IMR-90 (cell line): ENCODE results near the gene DCAF5. TPM values are rescaled to one million over a fixed set of nuclear protein-coding genes. Genes with fewer than 3 reads are reported as not detected.

ENCODE experiments used
- ATAC-seq: fragments of 200-7000 bp; cut with Tn5 transposase; 2 replicates; pipeline ENCODE4 v1.9.1; 2020; ENCODE audit warnings: low read depth, mild to moderate bottlenecking, moderate library complexity
- BruUV-seq: library from RNA; stranded (reverse); fragments of 400-500 nt; replicated peaks from 2 replicates; lab custom pipeline; 2021; lab: Mats Ljungman, UMichigan
- CTCF ChIA-PET: fragments of 300-600 bp; formaldehyde crosslinking; extraction: SDS; loops from one replicate; lab custom pipeline; 2021; ENCODE audit warnings: antibody characterized with exemption; lab: Yijun Ruan, JAX
- POLR2A ChIA-PET: fragments of 300-600 bp; sonication (Branson Sonifier 250); formaldehyde crosslinking; loops from one replicate; lab custom pipeline; 2022; ENCODE audit warnings: antibody characterized with exemption; ENCODE audit not compliant: unreplicated experiment; lab: Charles Lee
- DNase-seq: peaks from one replicate; pipeline ENCODE4 v3.0.0; 2013
- H2AFZ ChIP-seq: replicated peaks from 2 replicates; pipeline ENCODE3; 2013; ENCODE audit warnings: low read length, mild to moderate bottlenecking; ENCODE audit not compliant: poor library complexity
- H2AK5ac ChIP-seq: 2 replicates; pipeline ENCODE4 v1.6.1; 2013; ENCODE audit warnings: low read depth, low read length, inconsistent platforms
- H2AK9ac ChIP-seq: replicated peaks from 2 replicates; pipeline ENCODE3; 2013; ENCODE audit warnings: mild to moderate bottlenecking, low read depth, low read length, moderate library complexity; ENCODE audit not compliant: poor library complexity
- H2BK120ac ChIP-seq: 2 replicates; pipeline ENCODE4 v1.6.1; 2013; ENCODE audit warnings: low read depth, low read length, inconsistent platforms
- H2BK15ac ChIP-seq: 3 replicates; pipeline ENCODE4 v1.6.1; 2013; ENCODE audit warnings: low read depth, low read length, inconsistent platforms
- H2BK20ac ChIP-seq: 2 replicates; pipeline ENCODE4 v1.6.1; 2013; ENCODE audit warnings: low read depth, mild to moderate bottlenecking, inconsistent platforms, low read length, moderate library complexity
- H2BK5ac ChIP-seq: 2 replicates; pipeline ENCODE4 v1.6.1; 2013; ENCODE audit warnings: mild to moderate bottlenecking, low read depth, low read length, inconsistent platforms; ENCODE audit not compliant: poor library complexity, severe bottlenecking
- H3K14ac ChIP-seq: replicated peaks from 2 replicates; pipeline ENCODE4 v1.6.1; 2013; ENCODE audit warnings: low read depth, low read length, inconsistent platforms
- H3K18ac ChIP-seq: 2 replicates; pipeline ENCODE4 v1.6.1; 2013; ENCODE audit warnings: low read depth, low read length, control low read depth
- H3K23ac ChIP-seq: 2 replicates; pipeline ENCODE4 v1.6.1; 2013; ENCODE audit warnings: low read depth, low read length, inconsistent platforms
- H3K27ac ChIP-seq: 2 replicates; pipeline ENCODE4 v1.5.1; 2013; ENCODE audit warnings: mild to moderate bottlenecking, control low read depth, low read length; ENCODE audit not compliant: insufficient read depth
- H3K27me3 ChIP-seq: 2 replicates; pipeline ENCODE4 v1.6.1; 2013; ENCODE audit warnings: low read length; ENCODE audit not compliant: control insufficient read depth, insufficient read depth
- H3K36me3 ChIP-seq: 2 replicates; pipeline ENCODE4 v1.6.1; 2013; ENCODE audit warnings: low read length, mixed read lengths; ENCODE audit not compliant: control insufficient read depth, insufficient read depth
- H3K4ac ChIP-seq: 2 replicates; pipeline ENCODE4 v1.6.1; 2013; ENCODE audit warnings: low read depth, low read length, inconsistent platforms
- H3K4me1 ChIP-seq: 2 replicates; pipeline ENCODE4 v1.6.1; 2013; ENCODE audit warnings: low read length, mixed read lengths; ENCODE audit not compliant: control insufficient read depth, insufficient read depth
- H3K4me2 ChIP-seq: 2 replicates; pipeline ENCODE4 v1.6.1; 2013; ENCODE audit warnings: low read depth, mild to moderate bottlenecking, control low read depth, low read length, moderate library complexity
- H3K4me3 ChIP-seq: 2 replicates; pipeline ENCODE4 v1.5.1; 2013; ENCODE audit warnings: low read depth, mild to moderate bottlenecking, control low read depth, low read length, moderate library complexity; ENCODE audit not compliant: insufficient read depth
- H3K56ac ChIP-seq: 2 replicates; pipeline ENCODE4 v1.6.1; 2013; ENCODE audit warnings: low read length, inconsistent platforms; ENCODE audit not compliant: insufficient read depth; ENCODE audit errors: extremely low read depth
- H3K79me1 ChIP-seq, 2 experiments: 2 replicates each; pipeline ENCODE4 v1.6.1; 2013; ENCODE audit warnings: low read length in 2 of 2, inconsistent platforms in 1 of 2, low read depth in 1 of 2
- H3K9ac ChIP-seq: 2 replicates; pipeline ENCODE4 v1.6.1; 2013; ENCODE audit warnings: low read depth, low read length, control low read depth
- H3K9me1 ChIP-seq: 2 replicates; pipeline ENCODE4 v1.6.1; 2013; ENCODE audit warnings: low read length, inconsistent platforms; ENCODE audit not compliant: insufficient read depth
- H3K9me3 ChIP-seq: 2 replicates; pipeline ENCODE4 v1.6.1; 2013; ENCODE audit warnings: low read length; ENCODE audit not compliant: control insufficient read depth, insufficient read depth
- H4K20me1 ChIP-seq: 2 replicates; pipeline ENCODE4 v1.6.1; 2013; ENCODE audit warnings: low read length, inconsistent platforms; ENCODE audit not compliant: insufficient read depth
- H4K5ac ChIP-seq: 2 replicates; pipeline ENCODE4 v1.6.1; 2013; ENCODE audit warnings: mild to moderate bottlenecking, low read depth, low read length, control low read depth
- H4K8ac ChIP-seq, 2 experiments: 2 replicates each; pipeline ENCODE4 v1.6.1; 2013; ENCODE audit warnings: low read depth in 2 of 2, low read length in 2 of 2, control low read depth in 1 of 2, inconsistent platforms in 1 of 2
- H4K91ac ChIP-seq: 2 replicates; pipeline ENCODE4 v1.6.1; 2013; ENCODE audit warnings: low read depth, low read length, inconsistent platforms; ENCODE audit not compliant: insufficient read depth
- CEBPB ChIP-seq: IDR thresholded peaks from 2 replicates; pipeline ENCODE4 v1.6.1; 2012; ENCODE audit warnings: low read depth, low read length, improper control_type of control experiment
- MAFK ChIP-seq: IDR thresholded peaks from 2 replicates; pipeline ENCODE4 v1.6.1; 2012; ENCODE audit warnings: low read depth, low read length, improper control_type of control experiment
- RAD21 ChIP-seq: IDR thresholded peaks from 2 replicates; pipeline ENCODE4 v1.6.1; 2012; ENCODE audit warnings: low read length, improper control_type of control experiment
- RCOR1 ChIP-seq: IDR thresholded peaks from 2 replicates; pipeline ENCODE4 v1.6.1; 2012; ENCODE audit warnings: mild to moderate bottlenecking, low read length, improper control_type of control experiment; ENCODE audit not compliant: insufficient replicate concordance
- WGBS, 2 experiments: methylation state at CpG; one replicate each; pipeline versions ENCODE4 v1.1.5 to v1.1.7; 2013; ENCODE audit warnings: missing lambda C conversion rate in 2 of 2; ENCODE audit not compliant: insufficient read length in 1 of 2; ENCODE audit errors: extremely low coverage in 2 of 2; 5-methylcytosine and 5-hydroxymethylcytosine counted together
- dilution Hi-C: fragments of 300-500 bp; cut with HindIII; formaldehyde crosslinking; loops from one replicate; pipeline ENCODE4 v1.14.3; 2018; ENCODE audit warnings: low sequenced_read_pairs; ENCODE audit not compliant: unreplicated experiment
- in situ Hi-C: fragments of 300-500 bp; cut with MboI; formaldehyde crosslinking; loops from 3 replicates; pipeline ENCODE4 v1.14.3; 2019; ENCODE audit warnings: low sequenced_read_pairs, inconsistent platforms, mixed read lengths
- intact Hi-C: fragments of 100-400 bp; cut with micrococcal nuclease; formaldehyde crosslinking; loops from 2 replicates; pipeline ENCODE4 v1.10.0; 2022
- polyA plus RNA-seq, 3 experiments: library from polyadenylated mRNA; depleted of rRNA; stranded (reverse); fragments of >200 nt; gene quantifications; 2 replicates each; pipeline ENCODE4 v1.2.3, GENCODE V29; 2012; ENCODE audit warnings: low replicate concordance in 1 of 3
- total RNA-seq: library from RNA; depleted of rRNA; stranded (reverse); fragments of >200 nt; gene quantifications from 2 replicates; pipeline ENCODE4 v1.2.3, GENCODE V29; 2012

The DCAF5 gene
- total and polyA plus RNA-seq, 2 of the 4 experiments (the other 2 are of a cell fraction) = 17.6 to 30.4 TPM

DNA sequence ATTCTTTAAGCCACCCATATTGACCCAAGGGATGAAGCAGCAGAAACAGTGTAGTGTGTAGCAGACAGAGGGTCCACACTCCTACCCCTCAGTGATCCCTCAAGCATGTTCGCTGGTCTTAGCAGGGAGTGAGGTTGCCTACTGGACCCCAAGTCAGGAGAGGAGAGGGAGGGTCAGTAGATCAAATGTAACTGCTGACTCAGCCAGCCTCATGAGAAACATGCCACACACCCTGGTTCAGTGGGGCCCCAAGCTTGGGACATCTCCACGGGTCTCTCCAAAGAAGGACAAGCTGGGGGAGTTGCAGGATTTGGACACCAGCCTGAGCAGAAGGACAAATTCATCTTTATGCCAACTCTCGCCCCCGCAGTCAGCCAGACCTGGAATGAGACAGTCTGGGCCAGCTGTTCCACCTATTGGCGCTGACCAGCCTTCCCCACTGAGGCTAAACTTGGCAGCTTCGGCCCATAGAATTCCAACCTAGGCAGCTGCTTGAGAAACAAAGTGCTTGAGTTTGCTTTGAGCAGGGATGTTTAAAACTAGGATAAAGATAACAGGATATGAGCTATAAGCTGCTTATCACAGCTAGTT, 107.9 kb downstream of the DCAF5 start:
- Histone ChIP-seq H3K14ac (peak overlapping the region; percentile 99), H3K56ac (peak overlapping the region; percentile 41; the same call in 1 of the 2 replicates), H4K8ac (peak overlapping the region; percentile 29 to 90; a peak in 2 of 4 replicates), H3K9me1 (peaks cover 47% of the 10 kb centered on the region), H4K20me1 (peaks cover 13% of the 10 kb centered on the region; the same call in 1 of the 2 replicates), H3K4me2 (peak overlapping the region; percentile 44), H3K23ac (peak overlapping the region; percentile 64), H4K91ac (peak overlapping the region; percentile 83), H3K9me3 (no peaks in the 10 kb centered on the region), H3K4me1 (peaks cover 42% of the 10 kb centered on the region), H2AK9ac (no peak overlapping the region), H2BK15ac (peak overlapping the region; percentile 91; the same call in 2 of the 3 replicates), H3K27ac (peak overlapping the region; percentile 94), H2BK20ac (peak overlapping the region; percentile 84; the same call in 1 of the 2 replicates), H2AK5ac (peak overlapping the region; percentile 96), H3K9ac (no peak overlapping the region), H3K79me1 (peaks cover 6 to 50% of the 10 kb centered on the region in 2 experiments; a peak in 3 of 4 replicates), H3K36me3 (no peaks in the 10 kb centered on the region), H2BK5ac (peak overlapping the region; percentile 80), H3K4ac (peak overlapping the region; percentile 92), H2AFZ (peak overlapping the region; percentile 11), H3K4me3 (no peak overlapping the region), H2BK120ac (peak overlapping the region; percentile 92), H3K27me3 (no peaks in the 10 kb centered on the region), H3K18ac (peak overlapping the region; percentile 83), H4K5ac (peak overlapping the region; percentile 78)
- 18% methylated on average over 3 of the region's 6 CpGs; no CpG with 5 or more reads in 1 of the 2 experiments for WGBS, 2 experiments
- ChIA-PET POLR2A (interaction anchor here (0.7 to 1.7 kb wide), 3 partner anchors 10 to 97 kb away, joined by 3 to 11 read pairs (median 3); no protein-coding TSS in a partner anchor), CTCF (no interaction called here)
- BruUV-seq = no TSS peak
- DNase-seq = peak; percentile 91
- dilution Hi-C loops (no loop called here), in situ Hi-C loops (no loop called here), intact Hi-C loops (loop anchor here (1.0 to 10.0 kb wide), 2 partner anchors 50 to 64 kb away; no protein-coding TSS in a partner anchor)
- peak; percentile 68 for ATAC-seq
- TF ChIP-seq RCOR1 (peak; percentile 54), CEBPB (0 out of 2 replicates have a peak, but pooled peaks have one; percentile 2), MAFK (peak; percentile 64), RAD21 (no peak)
